Neural cell (in vitro differentiated cells): ENCODE measurements around the gene DIPK1C.

ENCODE experiments used
- MXI1 ChIP-seq: fragments of 450-650 bp; conservative IDR thresholded peaks from 2 replicates; pipeline ENCODE4 v1.6.1; 2014; ENCODE audit warnings: antibody characterized with exemption, mild to moderate bottlenecking; ENCODE audit not compliant: poor library complexity, severe bottlenecking
- POLR2AphosphoS5 ChIP-seq: IDR thresholded peaks from 2 replicates; pipeline ENCODE4 v1.6.1; 2012
- TAF1 ChIP-seq: IDR thresholded peaks from 2 replicates; pipeline ENCODE4 v1.6.1; 2012; ENCODE audit warnings: low read depth
- TF ChIP-seq, protein P1 (sequence below): fragments of 450-650 bp; IDR thresholded peaks from 2 replicates; pipeline ENCODE4 v1.5.1; 2014; ENCODE audit warnings: antibody characterized with exemption, mild to moderate bottlenecking, moderate library complexity; ENCODE audit not compliant: poor library complexity, severe bottlenecking

DNA sequence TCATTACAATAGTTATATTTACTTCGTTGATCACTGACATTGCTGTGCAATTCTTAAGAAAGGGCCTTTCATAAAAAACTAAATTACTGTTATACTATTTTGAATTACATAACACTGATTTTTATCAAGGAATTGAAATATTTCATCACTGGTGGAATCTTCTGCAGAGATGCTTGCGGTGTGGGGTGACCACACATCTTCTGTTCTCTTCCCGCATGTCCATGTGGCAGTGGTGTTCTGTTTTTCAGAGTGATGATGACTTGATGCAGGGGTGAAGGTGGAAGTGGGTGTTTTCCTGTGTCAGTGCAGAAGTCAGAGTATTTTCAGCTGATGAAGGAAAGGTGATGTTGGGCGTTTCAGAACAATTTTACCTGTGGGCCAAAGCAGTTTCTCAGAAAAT, 46.0 kb upstream of the DIPK1C start:
- TF ChIP-seq, protein P1, sequence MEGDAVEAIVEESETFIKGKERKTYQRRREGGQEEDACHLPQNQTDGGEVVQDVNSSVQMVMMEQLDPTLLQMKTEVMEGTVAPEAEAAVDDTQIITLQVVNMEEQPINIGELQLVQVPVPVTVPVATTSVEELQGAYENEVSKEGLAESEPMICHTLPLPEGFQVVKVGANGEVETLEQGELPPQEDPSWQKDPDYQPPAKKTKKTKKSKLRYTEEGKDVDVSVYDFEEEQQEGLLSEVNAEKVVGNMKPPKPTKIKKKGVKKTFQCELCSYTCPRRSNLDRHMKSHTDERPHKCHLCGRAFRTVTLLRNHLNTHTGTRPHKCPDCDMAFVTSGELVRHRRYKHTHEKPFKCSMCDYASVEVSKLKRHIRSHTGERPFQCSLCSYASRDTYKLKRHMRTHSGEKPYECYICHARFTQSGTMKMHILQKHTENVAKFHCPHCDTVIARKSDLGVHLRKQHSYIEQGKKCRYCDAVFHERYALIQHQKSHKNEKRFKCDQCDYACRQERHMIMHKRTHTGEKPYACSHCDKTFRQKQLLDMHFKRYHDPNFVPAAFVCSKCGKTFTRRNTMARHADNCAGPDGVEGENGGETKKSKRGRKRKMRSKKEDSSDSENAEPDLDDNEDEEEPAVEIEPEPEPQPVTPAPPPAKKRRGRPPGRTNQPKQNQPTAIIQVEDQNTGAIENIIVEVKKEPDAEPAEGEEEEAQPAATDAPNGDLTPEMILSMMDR = no peak
- TF ChIP-seq MXI1 (no peak), POLR2AphosphoS5 (no peak), TAF1 (no peak)
